Adrenal gland (tissue), 5 donors: ENCODE measurements around the gene DRICH1.
"Not testable (repeated sequence)": the region's sequence is repeated elsewhere in the genome, so short reads cannot be mapped to it uniquely, and the experiment has no call there.

Source experiments
- POLR2A ChIP-seq, 2 donors: fragments of 450-650 bp; IDR thresholded peaks; one replicate each; pipeline ENCODE4 v1.6.1; 2017; ENCODE audit warnings: antibody characterized with exemption in 2 of 2, mild to moderate bottlenecking in 2 of 2, moderate library complexity in 1 of 2
- TF ChIP-seq, protein P1 (sequence below), 6 experiments: fragments of 450-650 bp in 4 of 6; fragments of 200-600 bp in 2 of 6; sonication (generic) in 1 of 6; IDR thresholded peaks; 1 replicate in 5 of 6; 2 replicates in 1 of 6; pipeline versions ENCODE4 v1.5.1 to v1.8.0; 2016 to 2021; ENCODE audit warnings: antibody characterized with exemption in 6 of 6, mild to moderate bottlenecking in 2 of 6, moderate library complexity in 1 of 6
- donor health status: DM: no; HTN: no; CAD: no.

DNA sequence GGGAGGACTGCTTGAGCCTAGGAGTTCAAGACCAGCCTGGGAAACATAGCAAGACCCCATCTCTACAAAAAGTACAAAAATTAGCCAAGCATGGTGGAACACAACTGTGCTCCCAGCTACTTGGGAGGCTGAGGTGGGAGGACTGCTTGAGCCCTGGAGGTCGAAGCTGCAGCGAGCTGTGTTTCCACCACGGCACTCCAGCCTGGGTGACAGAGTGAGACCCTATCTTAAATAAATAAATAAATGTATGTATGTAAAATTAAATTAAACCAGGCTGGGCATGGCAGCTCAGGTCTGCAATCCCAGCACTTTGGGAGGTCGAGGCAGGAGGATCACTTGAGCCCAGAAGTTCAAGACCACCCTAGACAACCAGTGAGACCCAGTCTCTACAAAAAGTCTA, 28.3 kb upstream of the DRICH1 start:
- not testable (repeated sequence) for TF ChIP-seq POLR2A (IDR thresholded peaks at IDR 0.05)
- TF ChIP-seq, protein P1, sequence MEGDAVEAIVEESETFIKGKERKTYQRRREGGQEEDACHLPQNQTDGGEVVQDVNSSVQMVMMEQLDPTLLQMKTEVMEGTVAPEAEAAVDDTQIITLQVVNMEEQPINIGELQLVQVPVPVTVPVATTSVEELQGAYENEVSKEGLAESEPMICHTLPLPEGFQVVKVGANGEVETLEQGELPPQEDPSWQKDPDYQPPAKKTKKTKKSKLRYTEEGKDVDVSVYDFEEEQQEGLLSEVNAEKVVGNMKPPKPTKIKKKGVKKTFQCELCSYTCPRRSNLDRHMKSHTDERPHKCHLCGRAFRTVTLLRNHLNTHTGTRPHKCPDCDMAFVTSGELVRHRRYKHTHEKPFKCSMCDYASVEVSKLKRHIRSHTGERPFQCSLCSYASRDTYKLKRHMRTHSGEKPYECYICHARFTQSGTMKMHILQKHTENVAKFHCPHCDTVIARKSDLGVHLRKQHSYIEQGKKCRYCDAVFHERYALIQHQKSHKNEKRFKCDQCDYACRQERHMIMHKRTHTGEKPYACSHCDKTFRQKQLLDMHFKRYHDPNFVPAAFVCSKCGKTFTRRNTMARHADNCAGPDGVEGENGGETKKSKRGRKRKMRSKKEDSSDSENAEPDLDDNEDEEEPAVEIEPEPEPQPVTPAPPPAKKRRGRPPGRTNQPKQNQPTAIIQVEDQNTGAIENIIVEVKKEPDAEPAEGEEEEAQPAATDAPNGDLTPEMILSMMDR (IDR thresholded peaks at IDR 0.05) = not testable (repeated sequence)
